GM21529 (cell line): ENCODE results near the gene ARHGEF2.
A peak's percentile ranks its signal among the peaks of the same experiment; 100 is the strongest.

ENCODE experiments used
- ATAC-seq: cut with Tn5 transposase; IDR thresholded peaks from one replicate; pipeline ENCODE4 v1.9.1; 2021; ENCODE audit not compliant: unreplicated experiment

The ARHGEF2 gene

GRCh38 chr1:155978325-155978972 is at the start of gene ARHGEF2:
Gene ARHGEF2, minus strand, starts transcription at chr1:155978547. Its CDS starts 120 bp downstream, at chr1:155978427.
- ATAC-seq, result peak; percentile 39

DNA sequence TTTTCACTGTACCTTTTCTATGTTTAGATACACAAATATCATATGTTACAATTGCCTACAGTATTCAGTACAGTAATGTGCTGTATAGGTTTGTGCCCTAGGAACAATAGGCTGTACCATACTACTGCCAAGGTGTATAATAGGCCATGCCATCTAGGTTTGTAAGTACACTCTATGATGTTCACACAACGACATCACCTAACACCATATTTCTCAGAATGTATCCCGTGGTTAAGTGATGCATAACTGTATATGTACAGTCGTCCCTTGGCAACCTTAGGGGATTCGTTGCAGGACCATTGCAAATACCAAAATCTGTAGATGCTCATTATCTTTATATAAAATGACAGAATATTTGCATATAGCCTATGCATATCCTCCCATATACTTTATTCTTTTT is 48.2 kb upstream of the ARHGEF2 start:
- ATAC-seq, result no peak

GRCh38 chr1:156025876-156026275 is 47.5 kb upstream of the ARHGEF2 start:
- no peak for ATAC-seq

DNA sequence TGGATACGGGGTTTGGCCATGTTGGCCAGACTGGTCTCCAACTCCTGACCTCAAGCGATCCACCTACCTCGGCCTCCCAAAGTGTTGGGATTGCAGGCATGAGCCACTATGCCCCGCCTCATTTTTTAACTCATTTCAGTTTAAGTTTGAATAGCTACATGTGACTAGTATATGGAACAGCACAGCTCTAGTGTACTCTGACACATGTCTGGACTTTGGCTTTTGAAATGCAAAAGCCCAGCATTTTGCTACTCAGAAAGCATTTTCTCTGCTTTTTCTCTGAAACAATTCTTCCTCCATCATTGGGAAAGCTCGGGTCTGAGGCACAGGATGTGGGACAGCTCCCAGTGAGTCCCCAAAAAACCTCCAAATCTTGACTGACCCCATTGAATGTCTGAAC is 46.5 kb upstream of the ARHGEF2 start:
- ATAC-seq, result no peak

DNA sequence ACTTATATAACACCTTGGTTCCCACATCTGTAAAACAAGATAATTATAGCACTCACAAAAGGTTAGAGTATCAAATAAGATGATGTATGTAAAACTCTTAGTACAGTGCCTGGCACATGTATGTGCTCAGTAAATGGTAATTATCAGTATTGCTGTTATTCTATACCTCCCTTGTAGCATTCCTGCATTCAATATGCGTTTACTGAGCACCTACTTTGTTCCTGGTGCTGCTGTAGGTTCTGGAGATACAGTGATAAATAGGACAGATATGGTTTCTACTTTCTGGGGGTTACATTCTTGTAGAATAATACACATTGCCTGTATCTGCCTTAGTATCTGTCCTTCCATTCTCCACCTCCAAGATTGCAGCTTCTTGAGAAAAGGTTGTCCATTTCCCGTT is 43.6 kb upstream of the ARHGEF2 start:
- no peak for ATAC-seq

- ATAC-seq, result no peak
Observed at GRCh38 chr1:156021093-156021428, 42.7 kb upstream of the ARHGEF2 start.

- ATAC-seq, result peak; percentile 97
Observed at GRCh38 chr1:156020293-156021092, 42.1 kb upstream of the ARHGEF2 start, which contains the start of gene SSR2. Gene SSR2, minus strand, starts transcription at chr1:156020951. Its CDS starts 784 bp downstream, at chr1:156020167.

DNA sequence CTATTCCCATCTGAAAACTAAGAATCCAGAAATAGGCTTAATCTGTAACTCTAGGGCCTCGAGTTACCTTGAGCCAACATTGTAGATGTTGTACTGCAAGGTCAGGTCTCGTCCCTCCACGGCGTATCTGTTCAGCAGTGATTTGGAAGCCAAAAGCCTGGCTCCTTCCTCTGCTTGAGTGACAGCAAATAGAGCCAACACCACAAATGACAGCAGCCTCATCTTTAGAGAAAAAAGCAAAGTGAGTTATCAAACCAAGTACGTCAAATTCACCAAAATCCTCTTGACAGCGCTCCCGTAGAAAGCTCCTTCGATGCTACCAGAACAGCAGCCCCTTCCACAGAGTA is 41.6 kb upstream of the ARHGEF2 start:
- no peak for ATAC-seq

GRCh38 chr1:156014829-156015228 is 36.5 kb upstream of the ARHGEF2 start:
- no peak for ATAC-seq

- ATAC-seq, result peak; percentile 82
Observed at GRCh38 chr1:156012051-156012817, 33.9 kb upstream of the ARHGEF2 start.

- no peak for ATAC-seq
Observed at GRCh38 chr1:156009404-156009803, 31.1 kb upstream of the ARHGEF2 start.

GRCh38 chr1:156006666-156007376 is 28.5 kb upstream of the ARHGEF2 start:
- ATAC-seq, result no peak

GRCh38 chr1:156004843-156005584 is 26.7 kb upstream of the ARHGEF2 start:
- ATAC-seq, result no peak

DNA sequence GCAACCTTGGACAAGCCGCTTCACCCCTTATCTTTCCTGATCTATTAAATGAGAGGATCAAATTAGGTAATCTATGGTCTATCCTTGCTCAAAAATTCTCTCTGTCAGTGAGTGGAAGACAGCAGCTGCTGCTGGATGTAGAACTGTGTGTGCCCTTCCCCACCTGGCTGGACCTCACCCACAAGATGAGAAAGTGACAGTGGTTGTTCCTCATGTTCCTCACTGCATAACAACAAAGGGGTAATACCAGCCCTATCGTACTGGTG is 25.5 kb upstream of the ARHGEF2 start:
- ATAC-seq, result no peak

- no peak for ATAC-seq
Observed at GRCh38 chr1:156002188-156002911, 24.0 kb upstream of the ARHGEF2 start.

DNA sequence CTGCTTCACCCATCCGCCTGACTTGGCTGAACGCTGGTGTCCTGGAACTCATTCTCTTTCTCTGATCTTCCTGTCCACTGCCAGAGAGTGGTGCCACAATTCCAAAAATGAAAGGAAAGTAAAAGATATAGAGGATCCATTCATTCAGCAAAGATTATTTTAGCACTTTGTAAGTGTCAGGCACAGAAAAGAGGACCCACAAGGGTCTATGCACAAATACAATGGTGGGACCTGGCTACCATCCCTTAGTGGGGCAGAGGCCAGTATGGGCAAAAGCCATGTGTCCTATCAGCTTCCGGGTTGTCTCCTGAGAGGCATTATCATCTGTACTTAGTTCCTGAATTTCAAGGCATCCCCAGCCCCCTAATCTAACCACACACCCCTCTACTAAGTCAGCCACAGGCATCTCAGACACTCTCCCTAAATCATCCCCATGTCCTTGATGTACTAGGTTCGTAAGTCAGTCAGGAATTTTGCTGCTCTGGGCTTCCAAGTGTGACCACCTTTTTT is 23.4 kb upstream of the ARHGEF2 start:
- ATAC-seq, result no peak

GRCh38 chr1:156001021-156001661 is 22.8 kb upstream of the ARHGEF2 start:
- ATAC-seq, result no peak

DNA sequence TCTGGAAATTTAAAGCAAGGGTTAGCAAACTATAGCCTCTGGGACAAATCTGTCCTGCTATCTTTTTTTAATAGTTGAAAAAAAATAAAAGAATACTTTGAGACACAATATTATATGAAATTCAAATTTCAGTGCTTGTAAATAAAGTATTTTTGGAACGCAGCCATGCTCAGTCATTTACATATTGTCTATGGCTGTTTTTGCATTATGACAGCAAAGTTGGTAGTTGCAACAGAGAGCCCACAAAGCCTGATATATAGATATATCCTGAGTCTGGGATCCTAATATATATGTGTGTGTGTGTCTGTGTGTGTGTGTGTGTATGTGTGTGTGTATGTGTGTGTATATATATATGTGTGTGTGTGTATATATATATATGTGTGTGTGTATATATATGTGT is 21.6 kb upstream of the ARHGEF2 start:
- ATAC-seq, result no peak

- no peak for ATAC-seq
Observed at GRCh38 chr1:155996166-155996565, 17.8 kb upstream of the ARHGEF2 start.
